Osteoblast (primary cell): ENCODE results near the gene SMPD2. TPM values are rescaled to one million over a fixed set of nuclear protein-coding genes. Genes with fewer than 3 reads are reported as not detected.
A peak's percentile ranks its signal among the peaks of the same experiment; 100 is the strongest.

Source experiments
- DNase-seq: peaks from one replicate; pipeline ENCODE4 v3.0.0; 2011; ENCODE audit warnings: low spot score, mixed read lengths; ENCODE audit not compliant: insufficient read length; ENCODE audit errors: missing footprints
- H2AFZ ChIP-seq: 2 replicates; pipeline ENCODE4 v1.6.0; 2011; ENCODE audit warnings: mild to moderate bottlenecking, low read length
- H3K27ac ChIP-seq: 2 replicates; pipeline ENCODE4 v1.5.1; 2011; ENCODE audit warnings: mild to moderate bottlenecking, low read depth, low read length, moderate library complexity
- H3K27me3 ChIP-seq: 2 replicates; pipeline ENCODE4 v1.6.0; 2012; ENCODE audit warnings: mild to moderate bottlenecking, control low read depth, inconsistent platforms, low read length, moderate library complexity; ENCODE audit not compliant: insufficient read depth
- H3K36me3 ChIP-seq: 2 replicates; pipeline ENCODE4 v1.5.1; 2011; ENCODE audit warnings: mild to moderate bottlenecking, low read length, control low read depth, moderate library complexity; ENCODE audit not compliant: insufficient read depth
- H3K4me1 ChIP-seq: 2 replicates; pipeline ENCODE4 v1.5.1; 2011; ENCODE audit warnings: mild to moderate bottlenecking, low read length, control low read depth, moderate library complexity; ENCODE audit not compliant: insufficient read depth
- H3K4me2 ChIP-seq: 2 replicates; pipeline ENCODE4 v1.6.0; 2011; ENCODE audit warnings: mild to moderate bottlenecking, low read length; ENCODE audit not compliant: insufficient read depth
- H3K4me3 ChIP-seq: fragments of 200-600 bp; sonication (generic); 3 replicates; pipeline ENCODE4 v1.5.1; 2012; ENCODE audit warnings: mild to moderate bottlenecking, low read length, inconsistent platforms; ENCODE audit not compliant: insufficient read depth
- H3K79me2 ChIP-seq: 2 replicates; pipeline ENCODE4 v1.6.0; 2012; ENCODE audit warnings: mild to moderate bottlenecking, low read length, control low read depth, inconsistent platforms; ENCODE audit not compliant: insufficient read depth
- H3K9me3 ChIP-seq: 2 replicates; pipeline ENCODE4 v1.5.1; 2011; ENCODE audit warnings: low read depth, low read length, control low read depth
- H4K20me1 ChIP-seq: 2 replicates; pipeline ENCODE4 v1.6.0; 2012; ENCODE audit warnings: mild to moderate bottlenecking, low read length, control low read depth; ENCODE audit not compliant: insufficient read depth
- CTCF ChIP-seq: IDR thresholded peaks from 2 replicates; pipeline ENCODE4 v1.5.1; 2011; ENCODE audit warnings: mild to moderate bottlenecking, low read depth, low read length, moderate library complexity; ENCODE audit errors: extremely low read depth
- total RNA-seq: library from RNA; depleted of rRNA; stranded (reverse); fragments of >200 nt; gene quantifications from 2 replicates; pipeline ENCODE4 v1.2.3, GENCODE V29; 2012

SMPD2 gene
- total RNA-seq, 1 donor, result 14.8 TPM

- peak; percentile 38 for DNase-seq
- Histone ChIP-seq H2AFZ (no peak overlapping the region), H3K9me3 (no peaks in the 10 kb centered on the region), H3K4me2 (no peak overlapping the region), H3K79me2 (no peaks in the 10 kb centered on the region), H3K4me3 (no peak overlapping the region), H3K4me1 (peaks cover 3% of the 10 kb centered on the region), H3K27ac (no peak overlapping the region), H4K20me1 (no peaks in the 10 kb centered on the region), H3K27me3 (no peaks in the 10 kb centered on the region), H3K36me3 (peaks cover 4% of the 10 kb centered on the region)
- no peak for TF ChIP-seq CTCF
Measured at GRCh38 chr6:109451376-109451775, 10.9 kb downstream of the SMPD2 start.

- no peak overlapping the region for H3K4me3 ChIP-seq
- H3K4me1 ChIP-seq, result peaks cover 4% of the 10 kb centered on the region
- DNase-seq, result peak; percentile 73
- H3K27me3 ChIP-seq, result no peaks in the 10 kb centered on the region
- H3K27ac ChIP-seq, result no peak overlapping the region
- no peak for TF ChIP-seq CTCF
- H3K9me3 ChIP-seq, result no peaks in the 10 kb centered on the region
- no peak overlapping the region for H2AFZ ChIP-seq
- H3K79me2 ChIP-seq, result no peaks in the 10 kb centered on the region
- H3K36me3 ChIP-seq, result peaks cover 4% of the 10 kb centered on the region
- H4K20me1 ChIP-seq, result no peaks in the 10 kb centered on the region
- H3K4me2 ChIP-seq, result no peak overlapping the region
Measured at GRCh38 chr6:109452181-109452580, 11.7 kb downstream of the SMPD2 start.

- Histone ChIP-seq H3K27ac (no peak overlapping the region), H3K36me3 (peaks cover 4% of the 10 kb centered on the region), H3K27me3 (no peaks in the 10 kb centered on the region), H3K9me3 (no peaks in the 10 kb centered on the region), H4K20me1 (no peaks in the 10 kb centered on the region), H3K4me3 (no peak overlapping the region), H2AFZ (no peak overlapping the region), H3K4me1 (peaks cover 4% of the 10 kb centered on the region), H3K4me2 (no peak overlapping the region), H3K79me2 (no peaks in the 10 kb centered on the region)
- no peak for TF ChIP-seq CTCF
- peak; percentile 69 for DNase-seq
Measured at GRCh38 chr6:109453156-109453555, 12.6 kb downstream of the SMPD2 start.

- Histone ChIP-seq H3K4me1 (peaks cover 4% of the 10 kb centered on the region), H3K79me2 (no peaks in the 10 kb centered on the region), H3K36me3 (peaks cover 4% of the 10 kb centered on the region), H3K27ac (no peak overlapping the region), H3K4me3 (no peak overlapping the region), H3K27me3 (no peaks in the 10 kb centered on the region), H3K4me2 (no peak overlapping the region), H3K9me3 (no peaks in the 10 kb centered on the region), H4K20me1 (no peaks in the 10 kb centered on the region), H2AFZ (no peak overlapping the region)
- TF ChIP-seq CTCF, result no peak
- no peak for DNase-seq
Measured at GRCh38 chr6:109453594-109454495, 13.3 kb downstream of the SMPD2 start.
